Osteocyte (in vitro differentiated cells): ENCODE measurements around the gene FAM98B. TPM values are rescaled to one million over a fixed set of nuclear protein-coding genes. Genes with fewer than 3 reads are reported as not detected.

Source experiments
- DNase-seq: peaks from one replicate; pipeline ENCODE4 v3.0.0; 2021; ENCODE audit warnings: mixed read lengths; ENCODE audit not compliant: unreplicated experiment; ENCODE audit errors: extremely low spot score
- H3K27ac Mint-ChIP-seq: one replicate; pipeline ENCODE4 v1.8.0; 2021; ENCODE audit warnings: mild to moderate bottlenecking, mixed read lengths; ENCODE audit not compliant: unreplicated experiment
- H3K27me3 Mint-ChIP-seq: one replicate; pipeline ENCODE4 v1.8.0; 2021; ENCODE audit warnings: mixed read lengths; ENCODE audit not compliant: unreplicated experiment
- H3K36me3 Mint-ChIP-seq: one replicate; pipeline ENCODE4 v1.8.0; 2021; ENCODE audit warnings: mixed read lengths; ENCODE audit not compliant: unreplicated experiment
- H3K4me1 Mint-ChIP-seq: one replicate; pipeline ENCODE4 v1.8.0; 2021; ENCODE audit warnings: mixed read lengths; ENCODE audit not compliant: unreplicated experiment
- H3K4me3 Mint-ChIP-seq: one replicate; pipeline ENCODE4 v1.8.0; 2021; ENCODE audit warnings: mild to moderate bottlenecking, moderate library complexity, mixed read lengths; ENCODE audit not compliant: unreplicated experiment
- H3K9me3 Mint-ChIP-seq: one replicate; pipeline ENCODE4 v1.8.0; 2021; ENCODE audit warnings: mixed read lengths; ENCODE audit not compliant: unreplicated experiment
- CTCF ChIP-seq: fragments of 200-600 bp; sonication (generic); IDR thresholded peaks from 2 replicates; pipeline ENCODE4 v1.5.0; 2021; ENCODE audit warnings: antibody characterized with exemption, mild to moderate bottlenecking, moderate library complexity
- total RNA-seq: library from RNA; stranded (reverse); gene quantifications from 2 replicates; pipeline ENCODE4 v1.2.1, GENCODE V29; 2021

Gene FAM98B
- total RNA-seq, 1 donor from 2014 or later = 19.3 TPM

- DNase-seq = no peak
- Mint-ChIP-seq H3K27me3 (no peaks in the 10 kb centered on the region), H3K36me3 (no peaks in the 10 kb centered on the region), H3K27ac (no peak overlapping the region), H3K4me1 (no peaks in the 10 kb centered on the region), H3K9me3 (no peaks in the 10 kb centered on the region), H3K4me3 (no peak overlapping the region)
- TF ChIP-seq CTCF = no peak
These were observed 55.2 kb downstream of the FAM98B start for GRCh38 chr15:38509152-38509551.

GRCh38 chr15:38512901-38513300, 59.0 kb downstream of the FAM98B start:
- peaks cover 7% of the 10 kb centered on the region for H3K4me1 Mint-ChIP-seq
- H3K9me3 Mint-ChIP-seq = no peaks in the 10 kb centered on the region
- no peaks in the 10 kb centered on the region for H3K36me3 Mint-ChIP-seq
- H3K4me3 Mint-ChIP-seq = no peak overlapping the region
- TF ChIP-seq CTCF = no peak
- H3K27me3 Mint-ChIP-seq = no peaks in the 10 kb centered on the region
- no peak overlapping the region for H3K27ac Mint-ChIP-seq
- no peak for DNase-seq

GRCh38 chr15:38514601-38515000, 60.7 kb downstream of the FAM98B start:
- no peaks in the 10 kb centered on the region for H3K27me3 Mint-ChIP-seq
- DNase-seq = no peak
- H3K27ac Mint-ChIP-seq = no peak overlapping the region
- no peaks in the 10 kb centered on the region for H3K36me3 Mint-ChIP-seq
- TF ChIP-seq CTCF = no peak
- H3K4me3 Mint-ChIP-seq = no peak overlapping the region
- H3K4me1 Mint-ChIP-seq = peaks cover 7% of the 10 kb centered on the region
- no peaks in the 10 kb centered on the region for H3K9me3 Mint-ChIP-seq

- no peak overlapping the region for H3K27ac Mint-ChIP-seq
- no peak for DNase-seq
- no peak overlapping the region for H3K4me3 Mint-ChIP-seq
- peaks cover 7% of the 10 kb centered on the region for H3K4me1 Mint-ChIP-seq
- TF ChIP-seq CTCF = no peak
- no peaks in the 10 kb centered on the region for H3K9me3 Mint-ChIP-seq
- H3K36me3 Mint-ChIP-seq = no peaks in the 10 kb centered on the region
- no peaks in the 10 kb centered on the region for H3K27me3 Mint-ChIP-seq
These were observed 62.7 kb downstream of the FAM98B start for GRCh38 chr15:38516626-38517025.

- H3K4me3 Mint-ChIP-seq = no peak overlapping the region
- TF ChIP-seq CTCF = no peak
- DNase-seq = no peak
- no peaks in the 10 kb centered on the region for H3K27me3 Mint-ChIP-seq
- no peaks in the 10 kb centered on the region for H3K36me3 Mint-ChIP-seq
- H3K9me3 Mint-ChIP-seq = no peaks in the 10 kb centered on the region
- H3K4me1 Mint-ChIP-seq = peaks cover 7% of the 10 kb centered on the region
- no peak overlapping the region for H3K27ac Mint-ChIP-seq
These were observed 63.5 kb downstream of the FAM98B start for GRCh38 chr15:38517312-38517975.
